Stimulated activated CD8-positive, alpha-beta memory T cell treated with anti-CD3 and anti-CD28 coated beads, Interleukin-12 subunit alpha, Interleukin-12 subunit beta, amount 100 ng/mL, for 24 hours (primary cell): Measurements from ENCODE around the gene EFCAB8.
"Not testable (repeated sequence)": the region's sequence is repeated elsewhere in the genome, so short reads cannot be mapped to it uniquely, and the experiment has no call there.

Source experiments
- DNase-seq: peaks from one replicate; pipeline ENCODE4 v3.0.0-alpha.2; 2020; ENCODE audit errors: extremely low read depth

EFCAB8 gene

DNA sequence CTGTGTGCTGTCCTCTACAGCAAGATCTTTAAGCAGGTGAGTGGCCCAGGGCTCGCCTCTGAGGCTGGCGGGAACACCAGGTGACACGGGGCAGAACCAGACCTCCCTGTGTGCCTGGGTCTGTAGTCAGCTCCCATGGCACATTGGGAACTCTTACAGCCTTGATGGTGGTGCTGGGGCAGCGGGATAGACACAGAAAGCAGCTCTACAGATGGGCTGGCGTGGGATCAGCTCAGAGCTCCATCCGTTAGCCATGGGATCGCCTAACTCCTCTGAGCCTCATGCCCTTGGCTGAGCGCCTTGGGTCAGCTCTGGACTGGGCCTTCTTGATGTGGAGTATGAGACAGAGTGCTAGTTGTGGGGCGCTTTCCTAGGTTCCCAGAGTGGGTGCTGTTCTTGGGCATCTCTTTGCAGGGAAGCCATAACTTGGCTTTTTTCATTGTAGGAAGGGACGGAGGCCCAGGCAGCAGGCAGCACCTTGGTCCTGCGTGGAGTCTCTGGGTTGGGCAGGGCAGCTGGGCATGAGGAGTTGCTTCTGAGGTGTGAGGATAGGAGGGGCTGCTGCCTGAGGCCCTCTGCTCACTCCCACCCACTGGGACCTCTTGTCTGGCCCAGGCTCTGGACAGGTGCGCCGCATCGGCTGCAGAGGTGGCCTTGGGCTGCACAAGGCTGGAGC lies 51.3 kb downstream of the EFCAB8 start:
- no peak for DNase-seq

DNA sequence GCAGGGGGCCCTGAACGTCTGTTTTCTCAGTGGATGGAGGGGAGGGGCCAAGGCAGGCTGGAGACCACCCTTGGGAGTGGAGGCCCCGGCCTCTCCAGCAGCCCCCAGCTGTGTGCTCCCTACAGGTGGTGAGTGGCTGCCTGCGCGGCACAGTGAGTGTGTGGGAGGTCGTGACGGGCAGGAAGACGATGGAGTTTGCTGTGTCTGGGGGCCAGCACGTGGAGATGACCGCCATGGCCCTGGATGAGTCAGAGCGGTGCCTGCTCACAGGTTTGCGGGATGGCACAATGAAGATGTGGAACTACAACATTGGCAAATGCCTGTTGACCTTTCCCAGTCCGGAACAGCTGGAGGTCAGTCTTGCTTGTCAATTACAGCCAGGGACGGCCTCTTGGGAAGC lies 52.6 kb downstream of the EFCAB8 start:
- DNase-seq = no peak

DNA sequence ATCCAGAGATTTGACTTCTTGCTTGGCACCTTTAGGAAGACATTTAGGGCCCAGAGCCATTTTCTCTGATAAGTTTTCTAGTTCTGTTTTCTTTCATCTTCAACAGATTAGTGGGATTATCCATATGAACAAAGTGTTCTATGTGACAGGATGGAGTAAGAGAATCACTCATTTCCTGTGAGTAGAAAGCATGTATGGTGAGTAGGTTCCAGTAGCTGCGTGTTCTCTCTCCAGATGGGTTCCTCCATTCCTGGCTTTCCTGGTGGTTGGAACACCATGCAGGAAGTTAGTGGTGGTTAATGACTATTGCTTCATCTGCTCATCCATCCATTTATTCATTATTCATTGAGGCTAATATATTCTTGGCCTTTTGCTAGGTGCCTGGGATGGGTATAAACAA lies 54.0 kb downstream of the EFCAB8 start:
- DNase-seq = no peak

DNA sequence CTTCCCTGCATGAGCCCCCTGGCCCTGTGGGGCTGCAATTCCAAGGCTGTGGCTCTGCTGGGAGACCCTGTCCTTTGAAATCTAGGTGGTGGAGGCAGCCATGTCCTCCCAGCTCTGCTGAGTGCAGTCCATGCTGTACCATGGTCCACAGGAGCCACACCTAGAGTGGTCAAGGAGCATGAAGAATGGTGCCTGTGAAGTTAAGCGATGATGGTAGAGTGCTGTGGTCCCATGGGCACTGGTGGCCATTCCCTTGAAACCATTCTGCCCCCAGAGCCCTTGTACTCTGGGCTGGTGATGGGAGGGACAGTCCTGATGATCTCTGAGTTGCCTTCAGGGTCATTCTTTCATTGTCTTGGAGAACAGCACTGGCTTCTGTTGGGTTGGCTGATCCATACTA lies 55.3 kb downstream of the EFCAB8 start:
- no peak for DNase-seq

GRCh38 chr20:32917191-32917950 lies 58.6 kb downstream of the EFCAB8 start:
- no peak for DNase-seq

DNA sequence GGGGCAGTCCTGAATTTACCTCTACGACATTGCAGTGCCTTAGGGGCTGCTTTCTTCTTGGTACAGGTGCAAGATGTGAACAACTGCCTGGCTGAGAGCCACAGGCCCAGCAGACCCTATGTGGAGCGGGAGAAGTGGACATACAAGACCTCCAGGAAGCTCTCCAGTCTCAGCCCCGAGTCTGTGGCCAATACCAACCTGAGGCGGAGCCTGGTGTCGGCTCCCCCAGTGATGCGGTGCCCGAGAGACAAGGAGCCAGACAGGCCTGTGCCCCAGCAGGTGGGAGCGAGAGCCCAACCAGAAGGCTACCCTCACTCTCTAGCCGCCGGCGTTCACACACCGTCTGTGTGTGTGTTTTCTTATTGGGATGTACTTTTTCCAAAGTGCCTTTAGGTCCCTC lies 59.6 kb downstream of the EFCAB8 start:
- no peak for DNase-seq

DNA sequence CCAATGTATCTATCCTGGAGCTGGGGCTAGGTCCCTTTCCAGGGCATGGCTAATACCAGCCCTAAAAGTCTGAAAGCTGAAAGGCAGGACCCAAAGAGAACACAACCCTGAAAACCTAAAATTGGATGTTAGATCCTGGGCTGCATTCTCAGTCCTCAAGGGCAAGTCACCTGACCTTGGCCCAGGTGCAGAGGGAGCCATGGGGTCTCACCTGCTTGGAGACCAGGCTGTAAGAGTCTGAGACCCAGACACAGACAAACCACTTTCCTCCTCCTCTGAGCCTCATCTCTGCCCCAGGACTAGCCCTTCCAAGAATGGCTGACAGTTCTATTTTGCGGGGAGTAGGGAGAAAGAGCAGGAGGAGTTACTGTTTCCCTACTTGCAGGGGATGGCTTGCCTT lies 60.0 kb downstream of the EFCAB8 start:
- no peak for DNase-seq

GRCh38 chr20:32920066-32920465 lies 61.3 kb downstream of the EFCAB8 start:
- no peak for DNase-seq

- DNase-seq = no peak
Measured at GRCh38 chr20:32920530-32921298, 62.0 kb downstream of the EFCAB8 start.

- DNase-seq = no peak
Measured at GRCh38 chr20:32922466-32922865, 63.7 kb downstream of the EFCAB8 start.

- no peak for DNase-seq
Measured at GRCh38 chr20:32924781-32925180, 66.1 kb downstream of the EFCAB8 start.

GRCh38 chr20:32925481-32926196 lies 66.9 kb downstream of the EFCAB8 start:
- DNase-seq = no peak

DNA sequence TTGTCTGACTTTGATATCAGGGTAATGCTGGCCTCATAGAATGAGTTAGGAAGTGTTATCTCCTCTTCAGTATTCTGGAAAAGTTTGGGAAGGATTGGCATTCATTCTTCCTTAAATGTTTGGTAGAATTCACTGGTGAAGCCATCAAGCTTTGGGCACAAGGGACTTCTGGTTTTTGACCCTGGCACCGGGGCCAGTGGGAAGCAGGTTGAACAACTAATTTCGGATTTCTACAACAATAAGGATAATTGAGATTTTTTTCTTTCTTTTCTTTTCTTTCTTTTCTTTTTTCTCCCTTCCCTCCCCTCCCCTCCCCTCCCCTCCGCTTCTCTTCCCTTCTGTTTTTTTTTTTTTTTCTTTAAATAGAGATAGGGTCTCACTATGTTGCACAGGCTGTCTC lies 70.4 kb downstream of the EFCAB8 start:
- no peak for DNase-seq

GRCh38 chr20:32930181-32930580 lies 71.5 kb downstream of the EFCAB8 start:
- no peak for DNase-seq

DNA sequence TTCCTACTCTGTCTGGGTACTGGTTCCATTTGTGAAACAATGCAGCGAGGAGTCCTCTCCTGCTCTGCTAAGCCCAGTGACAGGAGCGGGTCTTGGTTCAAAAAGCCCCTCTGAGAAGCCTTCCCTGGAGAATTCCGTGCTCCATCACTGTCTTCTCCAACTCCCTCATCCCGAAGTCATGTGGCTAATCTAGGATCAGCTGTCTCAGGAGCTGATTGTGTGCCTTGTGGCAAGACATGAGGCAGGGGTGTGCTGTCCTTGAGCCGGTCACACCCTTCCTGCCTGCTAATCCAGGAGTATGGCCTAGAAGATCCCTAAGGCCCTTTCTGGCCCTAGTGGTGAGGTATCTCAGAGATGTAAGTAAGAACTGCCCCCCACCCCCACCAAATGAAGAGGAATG lies 72.0 kb downstream of the EFCAB8 start:
- DNase-seq = no peak

DNA sequence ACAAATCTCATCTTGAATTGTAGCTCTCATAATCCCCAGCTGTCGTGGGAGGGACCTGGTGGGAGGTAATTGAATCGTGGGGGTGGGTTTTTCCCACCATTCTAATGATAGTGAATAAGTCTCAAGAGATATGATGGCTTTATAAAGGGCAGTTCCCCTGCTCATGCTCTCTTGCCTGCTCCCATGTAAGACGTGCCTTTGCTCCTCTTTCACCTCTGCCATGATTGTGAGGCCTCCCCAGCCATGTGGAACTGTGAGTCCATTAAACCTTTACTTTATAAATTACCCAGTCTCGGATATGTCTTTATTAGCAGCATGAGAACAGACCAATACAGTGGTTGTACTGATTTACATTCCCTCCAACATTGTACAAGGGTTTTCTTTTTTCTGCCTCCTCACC lies 75.9 kb downstream of the EFCAB8 start:
- DNase-seq = no peak

- DNase-seq = no peak
Measured at GRCh38 chr20:32941155-32941885, 82.6 kb downstream of the EFCAB8 start.

GRCh38 chr20:32943490-32944052 lies 84.8 kb downstream of the EFCAB8 start:
- no peak for DNase-seq

DNA sequence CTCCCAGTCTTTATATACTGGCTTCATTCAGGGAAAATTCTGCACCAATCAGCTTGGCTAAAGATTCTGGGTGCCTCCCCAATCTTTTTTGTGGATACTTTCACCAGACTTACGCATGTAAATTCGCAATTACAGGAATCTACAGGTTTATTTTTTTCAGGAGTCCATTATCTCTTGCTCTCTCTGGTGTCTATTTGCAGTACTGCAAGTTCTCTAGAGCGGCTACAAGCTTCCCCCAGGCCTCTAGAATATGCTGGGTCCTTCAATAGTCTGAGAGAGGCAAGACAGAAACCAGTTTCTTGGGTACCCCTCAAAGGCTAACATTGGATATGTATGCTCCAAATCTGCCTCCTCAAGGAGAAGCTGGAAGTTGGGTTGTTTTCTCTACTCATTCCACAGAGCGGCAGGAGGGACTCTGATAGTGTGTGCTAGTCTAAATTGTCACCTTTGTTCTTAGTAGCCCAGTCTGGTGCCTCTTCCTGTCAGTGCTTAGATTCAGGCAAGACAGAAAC lies 87.0 kb downstream of the EFCAB8 start:
- no peak for DNase-seq

GRCh38 chr20:32946629-32947028 lies 87.9 kb downstream of the EFCAB8 start:
- DNase-seq = no peak

DNA sequence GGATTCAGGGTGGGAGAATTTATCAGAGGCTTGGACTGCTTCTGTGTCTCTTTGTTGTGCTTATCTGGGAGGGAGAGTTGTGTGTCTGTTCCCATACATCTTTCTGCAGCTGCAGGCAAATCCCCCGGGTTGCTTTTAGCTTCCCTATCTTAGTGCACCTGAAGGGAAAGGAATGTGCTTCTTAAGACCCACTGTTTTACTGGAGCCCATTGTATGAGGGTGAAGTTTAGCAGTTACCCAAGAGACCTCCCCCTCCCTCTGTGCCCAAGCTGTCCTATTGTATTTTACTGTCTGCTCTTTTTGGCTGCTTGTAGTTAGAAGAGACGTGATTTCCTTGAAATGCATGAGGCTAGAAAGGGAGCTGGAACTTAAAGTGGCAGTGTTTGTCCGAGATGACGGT lies 91.8 kb downstream of the EFCAB8 start:
- DNase-seq = not testable (repeated sequence)
